Epidermal melanocyte (primary cell): ENCODE data around the gene FN3KRP.
A peak's percentile ranks its signal among the peaks of the same experiment; 100 is the strongest.

Experiments
- DNase-seq: peaks from one replicate; pipeline ENCODE4 v3.0.0; 2011; ENCODE audit warnings: low spot score; ENCODE audit not compliant: insufficient read length

Gene FN3KRP

DNA sequence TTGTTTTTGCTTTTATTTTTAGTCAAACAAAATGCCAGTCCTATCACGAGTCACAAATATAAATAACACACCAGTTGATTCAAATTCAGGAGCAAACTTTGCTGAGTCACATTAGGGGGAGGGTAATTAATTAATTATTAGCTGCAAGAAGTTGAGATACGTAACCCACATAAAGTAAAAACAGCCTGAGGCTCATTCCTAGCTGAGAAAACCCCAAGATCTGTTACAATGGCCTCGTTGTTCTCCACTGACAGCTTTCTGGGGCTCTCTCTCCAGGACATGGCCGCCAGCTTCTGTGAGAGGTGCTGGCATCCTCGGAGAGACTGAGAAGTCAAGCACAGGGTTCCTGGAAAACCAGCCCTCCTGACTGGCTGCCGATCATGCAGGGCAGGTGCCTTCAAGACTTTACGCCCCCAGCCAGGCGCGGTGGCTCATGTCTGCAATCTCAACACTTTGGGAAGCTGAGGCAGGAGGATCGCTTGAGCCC, 29.1 kb upstream of the FN3KRP start:
- DNase-seq: peak; percentile 93

DNA sequence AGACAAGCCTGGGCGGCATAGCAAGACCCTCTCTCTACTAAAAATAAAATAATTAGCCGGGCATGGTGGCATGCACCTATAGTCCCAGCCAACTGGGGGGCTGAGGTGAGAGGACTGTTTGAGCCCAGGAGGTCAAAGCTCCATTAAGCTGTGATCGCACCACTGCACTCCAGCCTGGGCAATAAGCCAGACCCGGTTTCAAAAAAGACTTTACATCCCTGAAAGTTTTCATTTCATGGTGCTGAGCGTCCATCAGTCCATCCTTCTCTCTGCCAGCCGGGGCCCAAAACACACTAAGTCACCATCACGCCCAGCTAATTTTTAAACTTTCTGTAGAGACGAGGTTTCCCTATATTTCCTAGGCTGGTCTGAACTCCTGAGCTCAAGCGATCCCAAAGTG, 28.6 kb upstream of the FN3KRP start:
- DNase-seq: no peak

DNA sequence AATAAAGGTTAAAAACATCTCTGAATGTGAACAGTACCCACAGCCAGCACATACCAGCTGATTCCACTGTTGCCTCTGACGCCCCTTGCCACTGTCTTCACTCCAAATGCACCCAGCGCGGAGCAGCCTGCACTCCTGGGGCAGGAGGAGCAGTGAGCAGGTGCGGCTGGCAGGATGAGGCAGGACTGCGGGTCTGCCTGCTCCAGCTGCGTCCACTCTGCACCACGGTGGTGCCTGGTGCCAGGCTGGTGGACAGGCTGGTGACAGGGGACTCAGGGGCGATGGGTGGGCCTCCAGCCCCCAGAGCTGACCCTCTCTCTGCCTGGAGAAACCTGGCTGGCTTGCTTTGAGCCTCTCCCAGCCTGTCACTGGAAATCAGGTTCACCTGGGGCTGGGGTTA, 27.4 kb upstream of the FN3KRP start:
- no peak for DNase-seq

DNA sequence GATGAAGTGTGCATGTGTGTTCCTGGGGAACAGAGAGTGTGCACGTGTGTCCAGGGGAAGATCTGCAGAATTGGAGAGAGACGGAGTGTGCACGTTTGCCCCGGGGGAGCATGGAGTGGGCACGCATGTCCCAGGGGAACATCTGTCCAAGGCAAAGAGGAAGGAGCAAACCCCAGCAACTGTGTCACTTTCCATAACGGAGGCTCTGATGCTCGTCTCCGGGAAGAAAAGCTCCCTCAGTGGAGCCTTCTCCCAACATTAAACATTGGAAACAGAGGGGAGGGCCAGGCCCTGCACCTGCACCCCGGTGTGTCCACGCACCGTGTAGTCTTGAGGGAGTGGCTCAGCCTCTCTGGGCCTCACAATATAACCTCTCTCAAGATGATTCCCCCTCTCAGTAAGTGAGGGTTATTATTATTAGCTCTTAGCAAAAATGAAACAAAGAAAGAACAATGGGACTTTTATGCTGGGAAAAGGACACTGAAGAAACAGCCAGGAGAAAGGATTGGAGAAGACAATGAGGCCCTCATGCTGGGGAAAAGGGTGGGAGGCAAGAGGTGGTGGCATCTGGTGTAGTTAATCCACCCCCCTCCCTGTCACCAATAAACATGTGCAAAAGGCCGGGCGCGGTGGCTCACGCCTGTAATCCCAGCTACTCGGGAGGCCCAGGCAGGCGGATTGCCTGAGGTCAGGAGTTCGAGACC, 25.6 kb upstream of the FN3KRP start:
- DNase-seq: no peak

DNA sequence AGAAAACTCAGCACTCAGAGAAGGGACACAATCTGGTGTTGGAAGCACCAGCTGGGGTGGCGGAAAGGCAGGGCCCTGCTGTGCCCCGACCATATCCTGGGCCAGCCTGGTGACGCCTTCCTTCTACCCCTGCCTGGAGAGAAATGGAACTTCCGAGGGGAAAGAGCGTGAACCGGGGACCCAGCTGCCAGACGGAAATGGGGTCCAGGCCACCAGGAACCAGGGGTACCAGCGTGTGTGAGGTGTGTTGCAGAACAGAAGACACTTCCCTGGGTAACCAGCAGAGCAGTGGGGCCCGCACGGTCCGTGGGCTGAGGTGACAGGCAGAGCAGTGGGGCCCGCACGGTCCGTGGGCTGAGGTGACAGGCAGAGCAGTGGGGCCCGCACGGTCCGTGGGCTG, 24.8 kb upstream of the FN3KRP start:
- DNase-seq: no peak

DNA sequence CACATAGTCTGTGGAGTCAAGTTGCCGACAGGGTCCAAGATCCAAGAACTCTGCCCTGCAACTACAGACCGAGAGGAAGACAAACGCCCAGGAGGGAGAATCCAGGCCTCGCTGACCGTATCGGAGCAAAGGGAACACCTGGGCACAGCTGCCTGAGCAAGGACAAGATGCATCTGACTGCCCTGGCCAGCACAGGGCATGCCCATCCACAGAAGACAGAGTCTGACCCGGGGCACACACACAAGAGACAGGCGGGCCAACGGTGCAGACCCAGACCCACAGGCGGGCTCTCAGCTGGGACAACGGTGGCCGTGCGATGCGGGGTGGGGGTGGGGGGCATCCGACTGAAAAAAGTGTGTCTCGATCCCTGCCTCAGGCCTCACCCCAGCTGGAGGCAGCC, 24.2 kb upstream of the FN3KRP start:
- DNase-seq: no peak

DNA sequence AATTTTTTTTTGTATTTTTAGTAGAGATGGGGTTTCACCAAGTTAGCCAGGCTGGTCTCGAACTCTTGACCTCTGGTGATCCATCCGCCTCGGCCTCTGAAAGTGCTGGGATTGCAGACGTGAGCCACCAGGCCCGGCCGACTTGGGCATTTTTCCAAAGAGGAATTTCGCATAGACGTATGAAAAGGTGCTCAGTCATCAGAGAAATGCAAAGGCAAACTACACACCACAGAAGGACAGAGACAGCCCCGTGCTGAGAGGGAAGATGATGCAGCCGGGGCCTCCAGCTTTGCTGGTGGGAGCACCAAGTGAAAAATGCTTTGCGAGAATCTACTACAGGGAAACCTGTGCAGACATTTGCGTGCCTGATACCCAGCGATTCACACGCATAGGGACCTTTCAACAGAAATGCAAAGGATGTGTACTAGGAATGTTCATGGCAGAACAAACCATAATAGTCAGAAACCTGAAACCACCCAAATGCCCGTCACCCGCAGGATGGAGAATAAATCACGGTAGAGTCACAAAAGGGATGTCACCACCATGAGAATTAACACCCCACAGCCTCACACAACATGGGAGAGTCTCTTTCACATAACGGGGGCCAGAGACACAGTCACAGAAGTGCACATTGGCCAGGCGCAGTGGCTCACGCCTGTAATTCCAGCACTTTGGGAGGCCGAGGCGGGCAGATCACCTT, 23.2 kb upstream of the FN3KRP start:
- no peak for DNase-seq

DNA sequence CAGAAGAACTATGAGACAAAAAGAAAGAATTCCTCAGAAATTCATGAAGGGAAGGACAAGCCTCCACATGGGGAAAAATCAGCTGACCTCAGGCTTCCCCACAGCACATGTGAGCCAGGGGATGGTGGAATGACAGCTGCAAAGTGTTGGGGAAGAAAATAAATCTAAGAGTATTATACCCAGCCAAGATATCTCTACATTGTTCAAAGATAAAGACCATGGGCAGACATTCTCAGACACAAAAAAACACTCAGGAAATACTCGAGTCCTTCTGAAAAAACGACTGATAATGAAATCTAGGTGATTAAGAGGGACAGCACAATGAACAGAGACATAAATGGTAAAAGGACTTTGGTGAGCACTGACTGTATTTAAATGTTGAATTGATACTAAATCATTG, 21.9 kb upstream of the FN3KRP start:
- no peak for DNase-seq

DNA sequence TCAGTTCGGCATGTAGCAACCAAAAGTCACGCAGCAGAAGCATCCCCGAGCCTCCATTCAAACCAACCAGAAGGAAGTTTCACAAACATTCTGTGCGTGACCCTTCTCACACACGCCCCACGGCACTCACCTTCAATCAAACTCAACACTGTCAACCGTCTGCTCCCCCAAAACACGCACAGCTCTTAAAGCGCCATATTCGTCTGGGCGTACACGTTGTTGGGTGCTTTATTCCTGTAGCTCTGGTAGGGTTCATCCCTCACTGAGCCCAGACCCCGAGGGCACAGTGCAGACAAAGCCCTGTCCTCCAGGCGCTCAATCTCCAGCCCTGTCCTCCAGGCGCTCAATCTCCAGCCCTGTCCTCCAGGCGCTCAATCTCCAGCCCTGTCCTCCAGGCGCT, 20.2 kb upstream of the FN3KRP start:
- DNase-seq: no peak

DNA sequence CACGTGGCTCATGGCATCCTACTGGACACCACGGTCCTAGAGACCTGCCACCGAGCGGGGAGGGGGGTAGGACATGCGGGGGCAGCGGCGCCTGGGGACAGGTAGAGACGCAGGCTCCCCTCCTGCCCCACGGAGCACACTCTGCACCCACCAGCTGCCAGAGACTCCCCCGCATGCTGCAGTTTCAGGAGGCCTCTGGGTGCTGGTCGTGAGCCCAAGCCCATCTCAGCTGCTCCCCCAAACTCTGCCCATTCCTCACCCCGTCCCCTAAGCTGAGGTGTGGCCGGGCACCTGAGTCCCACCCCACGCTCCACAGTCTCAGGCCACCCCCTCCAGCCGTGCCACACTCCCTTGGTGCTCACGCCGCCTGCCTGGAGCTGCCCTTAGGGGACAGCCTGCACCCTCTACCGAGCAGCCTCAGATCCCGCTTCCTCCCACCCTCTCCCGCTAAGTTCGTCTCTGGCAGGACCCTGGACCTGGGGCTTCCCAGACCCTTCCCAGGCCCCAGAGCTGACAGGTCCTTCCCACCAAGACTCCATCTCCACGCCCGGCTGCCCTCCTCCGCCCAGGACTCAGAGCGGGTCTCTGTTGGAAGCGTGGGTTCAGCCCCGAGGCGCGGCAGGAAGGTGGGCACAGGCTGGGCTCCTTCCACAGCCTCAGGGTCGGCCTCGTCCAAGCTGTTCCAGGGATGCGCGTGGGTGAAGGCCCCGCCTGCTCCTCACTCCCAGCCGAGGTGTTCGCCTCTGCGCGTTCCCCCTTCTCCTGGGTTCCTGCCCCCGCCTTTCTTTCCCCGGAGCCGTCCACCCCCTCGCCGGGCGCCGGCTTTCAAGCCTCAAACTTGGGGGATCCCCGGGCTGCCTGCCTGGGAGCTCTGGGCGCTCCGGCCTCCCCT, 19.3 kb upstream of the FN3KRP start:
- DNase-seq: no peak

DNA sequence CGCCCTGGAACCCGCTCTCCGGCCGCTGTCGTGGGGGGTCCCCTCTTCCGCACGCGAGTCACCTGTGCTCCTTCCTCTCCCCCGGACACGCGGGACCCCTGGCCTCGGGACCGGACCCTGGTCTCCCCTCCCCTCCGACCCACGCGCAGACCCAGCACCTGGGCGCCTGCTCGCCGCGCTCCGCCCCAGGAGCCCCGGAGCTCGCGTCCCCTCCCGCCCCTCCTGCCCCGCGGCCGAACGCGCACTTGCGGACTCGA, 18.8 kb upstream of the FN3KRP start:
- no peak for DNase-seq

DNA sequence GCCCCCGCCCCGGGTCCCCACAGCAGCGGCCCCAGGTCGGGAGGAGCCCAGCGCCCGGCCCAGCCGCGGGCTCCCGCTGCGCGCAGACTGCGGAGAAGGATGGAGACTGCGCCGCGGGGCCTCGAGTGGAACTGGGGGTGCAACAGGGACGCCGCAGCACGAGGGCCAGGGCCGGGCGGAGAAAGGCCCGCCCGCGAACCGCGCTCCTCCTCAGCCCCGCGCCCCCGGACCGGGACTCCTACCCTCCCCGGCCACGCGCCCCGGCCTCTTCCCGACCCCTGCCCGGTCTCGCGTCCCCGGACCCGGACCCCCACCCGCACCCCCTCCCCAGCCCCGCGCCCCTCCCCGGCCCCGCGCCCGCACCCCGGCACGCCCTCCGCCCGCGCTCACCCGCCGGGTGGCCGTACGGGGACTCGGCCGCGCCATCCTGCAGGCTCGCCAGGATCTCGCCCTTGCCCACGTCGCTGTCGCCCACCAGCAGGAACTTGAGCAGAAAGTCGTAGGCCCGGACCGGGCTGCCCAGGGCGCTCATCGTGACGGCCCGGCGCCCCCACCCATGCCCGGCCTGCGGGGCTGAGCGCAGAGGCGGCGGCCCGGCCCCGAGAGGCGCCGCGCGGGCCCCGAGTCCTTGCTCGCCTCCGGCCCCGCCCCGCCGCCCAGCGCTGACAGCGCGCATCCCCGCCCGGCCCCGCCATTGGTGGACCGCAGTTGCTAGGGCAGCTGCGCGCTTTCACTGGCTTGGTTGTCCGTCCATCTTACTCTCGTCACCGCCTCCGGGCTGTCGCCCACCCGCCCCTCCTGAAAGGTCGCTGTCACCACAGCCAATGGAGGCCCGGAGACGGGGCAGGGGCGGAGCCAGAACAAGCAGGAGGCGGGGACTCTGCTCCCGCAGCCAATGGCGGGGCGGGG, 18.2 kb upstream of the FN3KRP start, which contains the start of gene RAB40B:
Gene RAB40B, minus strand, starts transcription at position 634 of the 909 bp plus-strand sequence. Its CDS starts 102 bp downstream, at position 532.
- DNase-seq: peak; percentile 99

DNA sequence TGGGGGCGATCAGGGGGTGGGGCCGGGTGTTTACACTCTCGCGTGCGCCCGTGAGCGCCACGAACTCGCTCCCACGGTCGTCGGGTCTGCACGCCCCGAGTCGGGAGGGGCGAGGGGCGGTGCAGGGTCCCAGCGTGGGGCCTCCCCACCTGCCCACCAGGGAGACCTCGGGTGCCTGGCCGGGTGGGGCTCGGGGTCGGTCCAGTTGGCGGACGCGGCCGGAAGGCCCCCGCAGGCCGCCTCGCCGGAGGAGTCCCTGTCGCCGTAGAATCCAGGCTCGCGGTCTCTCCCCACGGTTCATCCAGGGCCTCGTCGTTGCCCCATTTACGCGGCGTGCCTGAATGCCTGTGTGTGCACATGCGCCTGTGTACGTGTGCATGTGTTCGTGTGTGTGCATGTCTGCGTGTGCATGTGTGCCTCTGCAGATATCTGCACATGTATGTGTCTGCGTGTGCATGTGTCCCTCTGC, 17.5 kb upstream of the FN3KRP start:
- DNase-seq: no peak

DNA sequence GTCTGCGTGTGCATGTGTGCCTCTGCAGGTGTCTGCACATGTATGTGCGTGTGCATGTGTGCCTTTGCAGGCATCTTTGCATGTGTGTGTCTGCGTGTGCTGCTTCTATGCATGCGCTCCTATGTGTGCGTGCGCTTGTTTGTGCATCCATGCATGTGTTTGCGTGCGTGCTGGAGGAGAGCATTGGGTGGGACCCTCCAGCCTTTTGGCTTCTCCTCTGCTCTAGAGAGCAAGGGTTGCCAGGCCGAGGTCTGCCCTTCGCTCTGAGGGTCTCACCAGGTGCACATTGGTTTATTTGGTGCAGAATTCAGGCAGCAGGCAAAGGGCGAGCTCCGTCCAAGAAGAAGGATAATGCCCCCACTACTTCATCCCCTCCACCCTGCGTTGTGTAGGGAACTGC, 17.0 kb upstream of the FN3KRP start:
- no peak for DNase-seq

DNA sequence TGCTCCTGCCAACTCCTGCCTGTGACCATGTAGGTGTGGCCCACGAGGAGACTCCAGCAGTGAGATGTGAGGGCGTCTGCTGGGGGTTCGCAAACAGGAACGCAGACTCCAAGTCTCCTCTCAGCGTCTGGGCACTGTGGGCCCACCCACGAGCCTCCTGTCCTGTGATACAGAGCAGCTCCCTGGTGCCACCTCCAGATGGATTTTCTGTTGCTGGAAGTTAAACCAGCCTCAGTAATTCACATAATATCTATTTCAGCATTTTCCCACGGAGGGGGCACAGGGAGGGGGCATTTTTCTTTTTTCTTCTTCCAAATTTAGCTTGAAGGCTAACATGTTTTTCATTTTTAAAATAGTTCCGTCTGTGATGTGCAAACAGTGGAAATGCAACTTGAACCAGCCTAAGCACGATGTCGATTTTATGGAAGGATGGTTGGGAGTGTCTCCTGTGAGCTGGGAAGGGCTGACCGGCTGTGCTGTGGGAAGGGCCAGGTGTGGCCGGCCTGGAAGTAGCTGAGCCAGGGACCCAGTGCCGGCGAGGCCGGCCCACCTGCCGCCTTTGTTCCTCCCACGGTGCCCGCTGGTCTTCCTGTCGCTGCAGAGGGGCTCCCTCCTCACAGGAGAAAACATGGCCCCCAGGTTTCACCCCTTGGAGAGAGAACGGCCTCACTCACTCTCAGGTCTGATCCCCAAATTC, 14.1 kb upstream of the FN3KRP start:
- DNase-seq: no peak

DNA sequence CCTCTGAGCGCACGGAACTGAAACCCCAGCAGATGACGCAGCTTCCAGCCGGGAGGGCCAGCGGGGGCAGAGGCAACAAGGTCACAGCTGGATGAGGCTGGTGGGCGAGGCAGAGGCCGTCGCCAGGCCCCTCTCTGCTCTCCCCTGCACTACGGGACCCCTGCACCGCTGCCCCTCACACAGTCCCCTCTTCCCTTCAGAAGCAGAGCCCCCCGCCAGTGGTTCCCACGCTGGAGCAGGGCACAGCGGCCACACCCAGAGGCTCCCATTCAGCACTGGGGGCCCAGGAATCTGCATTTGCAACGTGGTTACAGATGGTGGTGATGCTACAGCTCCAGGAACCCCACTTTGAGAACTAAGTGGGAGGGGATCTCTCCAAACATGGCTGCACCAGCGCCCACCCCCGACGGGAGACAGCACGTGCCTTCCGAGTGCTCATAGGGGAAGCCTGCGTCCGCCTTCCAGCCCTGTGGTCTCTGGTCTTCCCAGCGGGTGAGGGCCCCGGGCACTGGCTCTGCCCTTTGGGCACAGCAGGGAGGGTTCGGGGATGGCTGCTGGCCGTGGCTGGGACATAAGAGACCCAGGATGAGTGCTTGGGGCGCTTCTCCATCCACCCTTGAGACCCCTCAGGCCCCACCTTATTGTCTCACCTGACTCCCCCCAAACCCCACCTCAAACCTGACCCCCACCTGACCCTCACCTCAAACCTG, 13.3 kb upstream of the FN3KRP start:
- no peak for DNase-seq

DNA sequence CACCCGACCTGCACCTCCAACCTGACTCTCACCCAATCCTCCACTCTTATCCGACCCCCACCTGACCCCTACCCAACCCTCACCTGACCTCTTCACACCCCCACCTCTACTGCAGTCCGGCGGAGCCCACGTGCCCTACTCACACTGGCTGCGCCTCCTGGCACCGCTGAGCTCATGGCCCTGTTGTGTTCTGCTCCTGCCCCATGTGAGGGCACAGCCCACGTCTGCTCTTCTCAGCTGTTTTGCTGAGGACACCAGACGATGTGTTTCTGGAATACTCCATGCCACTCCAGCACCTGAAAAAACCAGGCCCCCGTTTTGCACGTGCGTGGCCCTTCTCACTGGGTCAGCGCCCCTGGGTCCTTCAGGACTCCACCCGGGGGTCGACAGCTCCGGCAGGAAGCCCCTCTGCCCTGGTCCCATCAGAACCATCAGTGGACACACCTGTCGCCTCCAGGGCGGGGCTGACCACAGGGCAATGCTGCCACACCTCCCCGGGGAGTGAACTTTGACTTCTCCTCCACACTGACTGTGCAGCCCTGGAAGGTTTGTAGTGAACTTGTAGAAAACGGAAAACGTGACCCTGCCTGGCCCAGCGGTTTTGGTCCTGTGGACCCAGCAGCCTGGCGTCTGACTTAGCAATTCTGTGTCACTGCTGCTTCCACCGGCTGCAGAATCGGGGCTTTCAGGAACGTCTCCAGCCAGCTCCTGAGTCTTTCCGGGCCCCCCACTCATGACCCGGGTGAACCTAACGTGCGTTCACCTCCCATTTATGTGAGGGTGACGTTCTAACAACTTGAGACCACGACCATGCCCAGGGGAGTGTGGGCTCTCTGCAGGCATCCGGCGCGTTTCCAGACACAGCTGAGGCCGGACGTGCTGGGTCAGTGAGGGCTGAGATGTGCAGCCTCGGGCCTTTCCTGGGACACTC, 12.3 kb upstream of the FN3KRP start:
- no peak for DNase-seq

DNA sequence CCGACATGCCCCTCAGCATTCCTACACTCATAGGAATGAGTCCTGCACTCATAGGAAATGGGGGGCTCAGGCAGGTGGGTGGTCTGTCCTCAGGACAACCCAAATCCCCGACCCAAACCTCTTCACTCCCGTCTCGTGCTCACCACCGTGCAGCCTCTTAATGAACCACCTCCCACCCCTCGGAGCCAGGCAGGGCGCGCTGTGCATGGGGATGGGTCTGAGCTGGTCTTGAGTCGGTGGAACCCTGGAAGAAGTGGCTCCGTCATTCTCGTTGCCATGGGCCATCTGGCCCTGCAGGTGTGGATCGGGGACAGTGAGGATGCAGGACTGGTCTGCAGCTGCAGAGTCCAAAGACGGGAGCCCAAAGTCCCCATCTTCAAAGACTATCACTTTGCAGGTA, 11.6 kb upstream of the FN3KRP start:
- DNase-seq: no peak

DNA sequence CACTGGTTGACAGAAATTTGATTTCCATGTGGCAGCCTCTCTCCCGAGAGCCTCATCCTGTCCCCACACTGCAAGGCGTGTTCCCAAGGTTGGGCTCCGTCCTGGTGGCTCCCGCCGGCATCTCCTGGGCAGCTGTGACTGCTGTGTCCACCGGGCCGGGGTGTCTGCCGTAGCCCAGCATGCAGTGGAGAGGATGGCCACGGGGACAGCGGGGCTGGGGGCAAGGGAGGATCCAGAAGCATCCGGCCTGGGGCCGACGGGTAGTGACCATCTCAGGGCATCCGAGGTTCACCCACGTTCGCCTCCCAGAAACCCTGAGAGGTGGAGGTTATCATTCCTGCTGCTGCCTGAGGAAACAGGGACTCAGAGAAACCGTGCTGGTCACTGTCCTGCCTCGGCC, 10.8 kb upstream of the FN3KRP start:
- no peak for DNase-seq
